Body of pancreas (tissue), 4 donors: ENCODE data around the gene PHTF1.

ENCODE experiments used
- POLR2A ChIP-seq, 3 donors: fragments of 450-650 bp; IDR thresholded peaks; one replicate each; pipeline ENCODE4 v1.6.1; 2016; ENCODE audit warnings: antibody characterized with exemption in 3 of 3, mild to moderate bottlenecking in 2 of 3
- TF ChIP-seq, protein P1 (sequence below), 7 experiments: fragments of 450-650 bp in 4 of 7; fragments of 200-600 bp in 3 of 7; sonication (generic) in 3 of 7; IDR thresholded peaks; one replicate each; pipeline ENCODE4 v1.5.1; 2016 to 2019; ENCODE audit warnings: antibody characterized with exemption in 7 of 7

DNA sequence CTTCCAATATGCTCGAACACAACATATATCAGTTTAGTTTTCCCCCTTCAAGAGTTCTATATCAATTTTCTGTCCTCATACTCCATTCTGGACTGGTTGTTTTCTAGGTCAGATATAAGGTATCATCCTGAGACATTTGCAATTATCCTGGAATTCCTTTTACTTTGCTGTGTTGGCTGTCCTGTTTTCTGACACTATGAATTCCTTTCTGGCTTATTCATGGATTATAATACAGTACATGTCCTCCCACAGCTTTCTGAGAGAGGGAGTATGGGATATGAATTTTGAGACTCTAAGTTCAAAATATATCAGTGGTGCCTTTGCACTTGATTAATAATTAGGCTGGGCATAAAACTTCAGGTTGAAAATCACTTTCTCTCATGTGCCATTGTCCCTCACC lies 11.9 kb downstream of the PHTF1 start:
- no peak for TF ChIP-seq POLR2A (IDR thresholded peaks at IDR 0.05)
- TF ChIP-seq, protein P1, sequence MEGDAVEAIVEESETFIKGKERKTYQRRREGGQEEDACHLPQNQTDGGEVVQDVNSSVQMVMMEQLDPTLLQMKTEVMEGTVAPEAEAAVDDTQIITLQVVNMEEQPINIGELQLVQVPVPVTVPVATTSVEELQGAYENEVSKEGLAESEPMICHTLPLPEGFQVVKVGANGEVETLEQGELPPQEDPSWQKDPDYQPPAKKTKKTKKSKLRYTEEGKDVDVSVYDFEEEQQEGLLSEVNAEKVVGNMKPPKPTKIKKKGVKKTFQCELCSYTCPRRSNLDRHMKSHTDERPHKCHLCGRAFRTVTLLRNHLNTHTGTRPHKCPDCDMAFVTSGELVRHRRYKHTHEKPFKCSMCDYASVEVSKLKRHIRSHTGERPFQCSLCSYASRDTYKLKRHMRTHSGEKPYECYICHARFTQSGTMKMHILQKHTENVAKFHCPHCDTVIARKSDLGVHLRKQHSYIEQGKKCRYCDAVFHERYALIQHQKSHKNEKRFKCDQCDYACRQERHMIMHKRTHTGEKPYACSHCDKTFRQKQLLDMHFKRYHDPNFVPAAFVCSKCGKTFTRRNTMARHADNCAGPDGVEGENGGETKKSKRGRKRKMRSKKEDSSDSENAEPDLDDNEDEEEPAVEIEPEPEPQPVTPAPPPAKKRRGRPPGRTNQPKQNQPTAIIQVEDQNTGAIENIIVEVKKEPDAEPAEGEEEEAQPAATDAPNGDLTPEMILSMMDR (IDR thresholded peaks at IDR 0.05), result no peak
